Activated CD8-positive, alpha-beta memory T cell treated with anti-CD3 and anti-CD28 coated beads, Interleukin-2, amount 10 ng/mL, durations not matched to agents 7 days and 5 days (primary cell): Measurements from ENCODE around the gene BRSK2. TPM values are rescaled to one million over a fixed set of nuclear protein-coding genes. Genes with fewer than 3 reads are reported as not detected.

ENCODE experiments used
- ATAC-seq: fragments of 150-1000 bp; cut with Tn5 transposase; one replicate; pipeline ENCODE4 v1.10.0; 2021; ENCODE audit warnings: moderate library complexity
- CTCF ChIA-PET: fragments of 350-600 bp; sonication (Branson Sonifier 250); formaldehyde crosslinking; loops from one replicate; lab custom pipeline; 2021; ENCODE audit warnings: antibody characterized with exemption; lab: Charles Lee
- DNase-seq: peaks from one replicate; pipeline ENCODE4 v3.0.0-alpha.2; 2020
- H3K27ac Mint-ChIP-seq: one replicate; pipeline ENCODE4 v1.8.0; 2021; ENCODE audit warnings: mild to moderate bottlenecking, mixed read lengths
- H3K27me3 Mint-ChIP-seq: one replicate; pipeline ENCODE4 v1.8.0; 2021; ENCODE audit warnings: mixed read lengths
- H3K36me3 Mint-ChIP-seq: one replicate; pipeline ENCODE4 v1.8.0; 2021; ENCODE audit warnings: mild to moderate bottlenecking, mixed read lengths
- H3K4me1 Mint-ChIP-seq: one replicate; pipeline ENCODE4 v1.8.0; 2021; ENCODE audit warnings: mixed read lengths
- H3K4me3 Mint-ChIP-seq: one replicate; pipeline ENCODE4 v1.8.0; 2021; ENCODE audit warnings: mild to moderate bottlenecking, moderate library complexity, mixed read lengths
- H3K9me3 Mint-ChIP-seq: one replicate; pipeline ENCODE4 v1.8.0; 2022; ENCODE audit warnings: low read depth, mixed read lengths
- total RNA-seq, 2 experiments: library from RNA; stranded (reverse); gene quantifications; one replicate each; pipeline ENCODE4 v1.2.3, GENCODE V29; 2021

BRSK2 gene
- total RNA-seq, 2 experiments from 2014 or later, result 0.40 TPM; not detected in 1

DNA sequence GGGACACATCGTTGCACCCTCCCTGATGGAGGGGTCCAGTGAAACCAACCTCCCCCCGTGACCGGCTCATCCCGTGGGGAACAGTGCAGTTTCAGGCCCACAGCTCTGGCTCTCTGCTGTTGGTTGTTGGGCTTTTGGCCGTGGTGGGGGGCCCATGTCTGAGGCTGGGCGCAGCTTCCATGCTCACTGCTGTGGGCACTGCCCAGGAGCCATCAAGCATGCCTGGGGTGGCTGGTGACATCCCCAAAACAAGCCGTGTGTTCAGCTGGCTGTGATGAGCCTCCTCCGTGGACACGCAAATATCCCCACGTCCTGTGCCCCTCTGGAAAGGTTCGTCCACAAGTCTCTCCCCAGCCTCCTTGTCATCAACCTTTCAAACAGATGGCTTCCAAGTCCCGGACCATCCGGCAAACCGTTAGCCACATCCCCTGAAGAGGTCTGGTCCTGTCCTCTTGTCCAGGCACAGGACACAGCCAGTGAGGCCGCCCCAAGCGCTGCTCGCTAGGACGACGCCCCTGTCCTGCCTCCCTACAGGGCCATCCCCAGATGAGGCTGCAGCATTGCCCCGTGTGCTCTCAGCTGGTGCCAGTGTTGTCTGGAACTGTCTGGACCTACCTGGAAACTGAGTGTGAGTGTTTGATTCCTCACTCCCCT lies 29.4 kb upstream of the BRSK2 start:
- DNase-seq (no peak), ATAC-seq (no peak)
- H3K27me3 Mint-ChIP-seq, result peaks cover 7% of the 10 kb centered on the region
- no peaks in the 10 kb centered on the region for H3K4me1 Mint-ChIP-seq
- no peaks in the 10 kb centered on the region for H3K9me3 Mint-ChIP-seq
- no peaks in the 10 kb centered on the region for H3K36me3 Mint-ChIP-seq
- CTCF ChIA-PET, result no interaction called here
- H3K27ac Mint-ChIP-seq, result no peak overlapping the region
- no peak overlapping the region for H3K4me3 Mint-ChIP-seq

DNA sequence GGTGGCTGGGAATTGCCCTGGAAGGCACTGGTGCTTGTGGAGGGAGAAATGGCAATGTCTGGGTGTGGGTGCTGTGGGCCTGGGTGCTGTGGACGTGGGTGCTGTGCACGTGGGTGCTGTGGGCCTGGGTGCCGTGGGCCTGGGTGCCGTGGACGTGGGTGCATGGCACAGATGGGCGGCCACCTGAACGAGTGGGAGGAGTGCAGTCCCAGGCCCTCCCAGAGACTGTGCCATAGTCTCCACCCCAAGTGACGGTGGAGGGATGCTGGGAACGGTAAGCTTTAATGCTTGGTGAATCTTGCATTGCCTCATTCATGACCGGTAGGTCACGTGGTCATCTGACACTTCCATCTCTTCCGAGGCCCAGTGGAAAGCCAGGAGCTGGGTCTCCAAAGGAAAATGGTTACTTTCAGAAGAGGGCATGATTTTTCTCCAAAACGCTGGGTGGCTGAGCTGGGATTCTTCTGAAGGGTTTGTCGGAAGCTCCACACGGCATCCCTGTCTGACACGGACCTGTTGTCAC lies 28.8 kb upstream of the BRSK2 start:
- no peaks in the 10 kb centered on the region for H3K36me3 Mint-ChIP-seq
- no peak overlapping the region for H3K27ac Mint-ChIP-seq
- ATAC-seq, result no peak
- H3K4me3 Mint-ChIP-seq, result no peak overlapping the region
- H3K4me1 Mint-ChIP-seq, result no peaks in the 10 kb centered on the region
- CTCF ChIA-PET, result no interaction called here
- H3K27me3 Mint-ChIP-seq, result peaks cover 7% of the 10 kb centered on the region
- DNase-seq, result no peak
- no peaks in the 10 kb centered on the region for H3K9me3 Mint-ChIP-seq

DNA sequence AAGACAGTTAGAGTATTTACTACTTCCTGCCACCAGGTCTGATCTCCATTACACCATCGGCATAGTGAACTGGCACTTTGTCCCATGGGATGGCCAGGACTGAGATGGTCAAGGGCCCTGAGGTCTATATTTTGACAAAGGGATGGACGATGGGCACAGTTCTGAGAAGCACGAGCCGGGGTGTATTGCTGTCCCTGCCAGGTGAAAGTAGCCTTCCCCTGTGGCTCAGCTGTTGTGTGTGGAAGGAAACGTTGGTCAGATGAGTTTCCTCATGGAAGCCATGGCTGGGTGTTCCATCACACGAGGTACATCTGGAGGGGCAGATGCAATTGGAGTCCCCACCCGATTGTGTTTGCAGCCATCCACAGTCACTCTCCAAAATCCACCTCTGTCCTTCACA lies 27.9 kb upstream of the BRSK2 start:
- no peaks in the 10 kb centered on the region for H3K4me1 Mint-ChIP-seq

DNA sequence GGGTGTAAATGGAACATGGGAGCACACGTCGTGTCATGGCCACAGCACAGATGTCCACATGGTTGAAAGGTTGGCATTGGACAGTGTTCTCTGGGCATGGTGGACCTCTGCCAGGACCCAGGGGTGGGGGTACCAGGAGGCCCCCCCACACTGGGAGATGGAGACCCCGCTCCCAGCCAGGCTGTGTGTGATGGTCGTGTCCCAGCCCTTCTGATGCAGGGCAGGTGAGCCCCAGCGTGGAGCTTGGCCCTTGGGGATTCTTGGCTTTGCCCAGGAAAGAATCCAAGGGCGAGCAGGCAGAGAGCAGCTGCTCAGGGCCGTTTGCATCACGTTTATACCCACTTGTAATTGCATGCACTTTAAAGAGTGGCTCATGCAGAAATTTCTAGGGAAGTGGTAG lies 22.0 kb upstream of the BRSK2 start:
- H3K4me1 Mint-ChIP-seq, result no peaks in the 10 kb centered on the region
- DNase-seq, result no peak
- H3K27ac Mint-ChIP-seq, result no peak overlapping the region
- H3K36me3 Mint-ChIP-seq, result no peaks in the 10 kb centered on the region
- ATAC-seq, result no peak
- H3K27me3 Mint-ChIP-seq, result no peaks in the 10 kb centered on the region
- H3K4me3 Mint-ChIP-seq, result no peak overlapping the region
- peaks cover 2% of the 10 kb centered on the region for H3K9me3 Mint-ChIP-seq
- CTCF ChIA-PET, result no interaction called here

More for the DNA sequence above, 27.9 kb upstream of the BRSK2 start:
- DNase-seq (no peak), ATAC-seq (no peak)
- Mint-ChIP-seq H3K4me3 (no peak overlapping the region), H3K27me3 (peaks cover 4% of the 10 kb centered on the region), H3K36me3 (no peaks in the 10 kb centered on the region), H3K9me3 (peaks cover 2% of the 10 kb centered on the region), H3K27ac (no peak overlapping the region)
- CTCF ChIA-PET, result no interaction called here

DNA sequence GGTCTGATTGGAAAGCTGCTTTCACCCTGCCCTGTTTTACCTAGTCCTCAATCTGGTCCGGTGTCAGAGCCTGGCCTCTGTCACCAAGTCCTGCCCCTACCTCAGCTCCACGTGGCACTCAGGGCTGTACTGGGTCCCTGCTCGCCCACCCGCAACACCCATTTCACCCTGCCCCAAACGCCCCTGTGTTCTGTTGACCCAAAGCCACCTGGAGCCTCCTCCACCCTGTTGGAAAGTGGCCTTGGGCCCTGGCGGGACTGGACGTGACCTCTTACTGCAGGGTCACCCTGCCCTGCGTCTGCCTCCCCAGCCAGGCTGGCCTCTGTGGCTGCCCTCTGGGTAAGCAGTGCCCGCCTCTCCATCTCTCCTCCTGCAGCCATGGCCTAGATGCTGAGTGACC lies 21.5 kb upstream of the BRSK2 start:
- no peaks in the 10 kb centered on the region for H3K27me3 Mint-ChIP-seq
- H3K4me1 Mint-ChIP-seq, result no peaks in the 10 kb centered on the region
- CTCF ChIA-PET, result no interaction called here
- no peak overlapping the region for H3K4me3 Mint-ChIP-seq
- H3K36me3 Mint-ChIP-seq, result no peaks in the 10 kb centered on the region
- no peak overlapping the region for H3K27ac Mint-ChIP-seq
- DNase-seq (no peak), ATAC-seq (no peak)
- peaks cover 2% of the 10 kb centered on the region for H3K9me3 Mint-ChIP-seq

DNA sequence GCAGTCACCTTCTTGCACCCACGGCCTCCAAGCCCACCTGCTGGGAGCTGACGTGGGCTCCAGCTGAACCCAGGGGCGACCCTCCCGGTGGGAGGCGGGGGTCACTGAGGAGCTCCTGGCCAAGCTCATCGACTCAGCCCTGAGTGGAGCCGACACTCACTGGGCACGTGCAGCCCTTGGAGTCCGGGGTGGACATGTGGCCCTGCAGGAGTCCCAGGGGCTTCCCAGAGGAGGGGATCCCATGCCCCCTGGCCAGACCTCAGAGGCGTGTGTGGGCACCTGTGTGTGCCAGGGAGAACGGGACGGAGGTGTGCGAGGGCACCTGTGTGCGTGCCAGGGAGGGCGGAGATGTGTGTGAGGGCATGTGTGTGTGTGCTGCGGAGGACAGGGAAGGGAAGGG lies 20.8 kb upstream of the BRSK2 start:
- CTCF ChIA-PET, result no interaction called here
- no peak for ATAC-seq
- H3K27ac Mint-ChIP-seq, result no peak overlapping the region

DNA sequence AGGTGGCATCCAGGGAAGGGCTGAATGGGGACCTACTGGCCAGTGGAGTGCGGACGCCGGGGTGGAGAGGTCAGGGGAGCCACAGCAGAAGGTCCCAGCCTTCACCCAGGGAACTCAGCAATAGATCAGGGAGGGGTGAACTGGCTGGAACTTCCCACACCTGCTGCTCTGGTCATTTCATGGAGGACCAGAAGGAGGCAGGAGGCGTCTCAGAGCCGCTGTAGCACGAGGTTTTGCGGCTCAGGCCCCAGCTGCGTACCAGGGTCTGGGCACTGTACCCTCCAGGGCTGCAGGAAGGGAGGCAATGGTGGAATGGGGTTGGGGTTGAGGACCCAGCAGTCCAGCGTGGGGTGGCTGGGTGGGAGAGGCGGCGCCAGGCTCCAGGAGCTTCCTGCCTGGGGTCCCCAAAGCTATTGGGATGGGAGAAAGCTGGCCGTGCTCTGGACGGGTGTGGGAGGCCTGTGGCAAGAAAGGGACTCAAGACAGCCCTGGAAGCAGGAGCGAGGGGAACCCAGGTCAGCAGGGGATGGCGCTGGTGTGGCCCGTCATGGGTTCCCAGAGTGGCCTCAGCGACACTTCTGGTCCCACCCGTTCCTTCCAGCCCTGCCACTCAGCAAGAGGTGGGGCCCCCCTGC lies 20.2 kb upstream of the BRSK2 start:
- H3K4me3 Mint-ChIP-seq, result no peak overlapping the region
- no peaks in the 10 kb centered on the region for H3K36me3 Mint-ChIP-seq
- CTCF ChIA-PET, result no interaction called here
- ATAC-seq, result no peak
- H3K9me3 Mint-ChIP-seq, result peaks cover 2% of the 10 kb centered on the region
- H3K27ac Mint-ChIP-seq, result no peak overlapping the region
- no peak for DNase-seq
- no peaks in the 10 kb centered on the region for H3K27me3 Mint-ChIP-seq
- no peaks in the 10 kb centered on the region for H3K4me1 Mint-ChIP-seq

More for the DNA sequence above, 20.8 kb upstream of the BRSK2 start:
- H3K4me1 Mint-ChIP-seq, result no peaks in the 10 kb centered on the region
- peaks cover 2% of the 10 kb centered on the region for H3K9me3 Mint-ChIP-seq
- no peaks in the 10 kb centered on the region for H3K36me3 Mint-ChIP-seq
- DNase-seq, result no peak
- H3K4me3 Mint-ChIP-seq, result no peak overlapping the region
- no peaks in the 10 kb centered on the region for H3K27me3 Mint-ChIP-seq

DNA sequence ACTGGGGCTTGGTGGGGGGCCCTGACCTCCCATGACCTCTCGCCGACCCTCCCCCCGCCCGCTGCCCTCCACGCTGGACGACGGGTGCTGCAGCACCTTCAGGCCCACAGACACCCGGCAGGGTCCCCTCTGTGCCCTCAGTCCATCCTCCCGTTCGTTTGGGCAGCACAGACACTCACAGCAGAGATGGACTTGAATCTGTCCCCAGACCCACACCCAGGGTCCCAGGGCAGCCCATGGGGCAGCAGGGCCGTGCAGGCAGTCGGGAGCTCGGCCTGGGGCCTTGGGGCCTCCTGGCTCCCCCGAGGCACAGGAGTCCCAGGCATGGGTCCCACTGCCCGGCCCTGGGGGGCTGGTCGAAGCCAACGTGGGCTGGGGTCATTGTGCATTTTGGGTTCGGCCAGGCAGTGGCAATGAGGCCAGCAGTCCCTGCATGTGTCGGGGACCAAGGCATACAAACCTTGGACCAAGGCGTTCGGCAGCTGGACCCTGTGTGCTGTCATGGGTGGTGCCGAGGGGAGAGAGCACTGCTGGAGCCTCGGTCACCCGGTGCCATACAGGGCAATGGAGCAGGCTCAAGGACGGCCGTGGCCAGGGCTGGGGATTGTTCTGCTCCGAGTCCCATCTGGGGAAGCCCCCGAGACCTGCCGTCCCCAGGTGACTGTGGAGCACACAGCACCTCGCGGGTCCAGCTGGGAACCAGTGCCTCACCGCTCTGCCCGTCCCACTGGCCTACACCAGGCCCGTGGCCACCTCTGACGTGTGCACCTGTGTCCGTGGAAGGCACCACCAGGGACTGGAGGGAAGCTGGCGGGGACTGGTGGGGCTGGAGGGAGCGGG lies 19.3 kb upstream of the BRSK2 start:
- CTCF ChIA-PET, result no interaction called here
- H3K4me1 Mint-ChIP-seq, result no peaks in the 10 kb centered on the region
- H3K27me3 Mint-ChIP-seq, result no peaks in the 10 kb centered on the region
- H3K27ac Mint-ChIP-seq, result no peak overlapping the region
- no peak overlapping the region for H3K4me3 Mint-ChIP-seq
- no peak for DNase-seq
- ATAC-seq, result no peak
- peaks cover 2% of the 10 kb centered on the region for H3K9me3 Mint-ChIP-seq
- H3K36me3 Mint-ChIP-seq, result no peaks in the 10 kb centered on the region

DNA sequence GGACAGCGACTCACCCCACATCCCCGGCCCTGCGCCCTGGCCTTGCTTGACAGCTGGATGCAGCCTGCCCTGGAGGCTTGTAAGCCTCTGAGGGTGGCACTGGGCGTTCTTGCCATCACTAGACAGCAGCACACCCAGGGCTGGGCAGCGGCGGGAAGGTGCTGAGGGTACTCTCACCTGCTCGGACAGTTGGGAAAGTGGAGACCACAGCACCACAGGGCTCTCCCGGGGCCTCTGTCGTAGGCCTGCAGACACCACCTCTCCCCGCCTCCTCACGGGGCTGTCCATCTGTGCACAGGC lies 18.8 kb upstream of the BRSK2 start:
- Mint-ChIP-seq H3K27me3 (no peaks in the 10 kb centered on the region), H3K4me3 (no peak overlapping the region), H3K27ac (no peak overlapping the region), H3K36me3 (no peaks in the 10 kb centered on the region), H3K9me3 (peaks cover 2% of the 10 kb centered on the region), H3K4me1 (no peaks in the 10 kb centered on the region)
- ATAC-seq, result no peak
- no peak for DNase-seq
- CTCF ChIA-PET, result no interaction called here

DNA sequence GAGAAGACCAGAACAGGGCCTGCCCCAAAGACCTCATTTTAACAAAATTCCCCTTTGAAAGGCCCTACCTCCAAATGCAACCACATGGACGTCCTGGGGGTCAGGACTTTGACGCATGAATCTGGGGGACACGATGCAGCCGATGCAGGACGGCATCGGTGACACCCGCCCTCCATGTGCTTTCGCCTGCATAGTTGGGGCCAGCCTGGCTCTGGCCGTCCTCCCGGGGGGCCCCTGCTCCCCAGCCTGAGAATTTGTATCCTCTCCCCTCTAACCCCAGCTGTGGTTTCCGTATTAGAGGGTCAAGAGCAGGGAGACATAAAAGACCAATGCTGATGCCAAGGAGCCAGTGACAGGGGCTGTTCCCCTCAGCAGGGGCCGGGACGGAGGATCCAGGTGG lies 18.4 kb upstream of the BRSK2 start:
- CTCF ChIA-PET, result no interaction called here
- Mint-ChIP-seq H3K27ac (no peak overlapping the region), H3K4me1 (no peaks in the 10 kb centered on the region), H3K36me3 (no peaks in the 10 kb centered on the region), H3K27me3 (no peaks in the 10 kb centered on the region), H3K4me3 (no peak overlapping the region), H3K9me3 (no peaks in the 10 kb centered on the region)
- DNase-seq (no peak), ATAC-seq (no peak)

DNA sequence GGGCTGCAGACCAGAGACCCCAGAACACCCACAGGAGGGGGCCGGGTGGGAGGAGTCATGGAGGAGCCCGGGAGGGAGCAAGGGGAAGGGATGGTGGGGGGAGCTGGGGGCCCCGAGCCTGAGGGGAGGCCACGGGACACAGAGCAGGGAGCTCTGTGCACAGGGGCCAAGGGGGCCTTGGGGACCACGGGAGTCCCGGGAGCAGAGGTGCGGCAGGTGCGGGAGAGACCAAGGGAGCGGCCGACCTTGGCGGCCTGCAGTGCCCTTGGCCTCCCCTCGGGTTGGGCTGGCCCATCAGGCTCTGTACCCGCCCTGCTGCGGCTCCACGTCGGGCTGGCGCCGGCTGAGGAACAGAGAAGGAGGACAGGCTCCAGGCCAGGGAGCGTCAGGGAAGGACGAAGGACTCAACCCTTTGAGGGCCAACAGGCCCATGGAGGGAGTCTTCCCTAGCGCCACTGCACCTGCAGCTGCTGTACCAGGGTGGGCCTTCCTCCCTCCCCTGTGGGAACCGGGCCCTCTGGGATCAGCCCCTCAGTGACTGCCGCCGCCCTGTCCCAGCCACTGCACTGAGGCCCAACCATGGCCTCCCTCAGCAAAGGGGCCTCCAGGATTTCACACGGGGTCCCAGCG lies 17.8 kb upstream of the BRSK2 start:
- CTCF ChIA-PET, result no interaction called here
- H3K4me1 Mint-ChIP-seq, result no peaks in the 10 kb centered on the region
- DNase-seq (no peak), ATAC-seq (no peak)
- H3K27me3 Mint-ChIP-seq, result no peaks in the 10 kb centered on the region
- no peaks in the 10 kb centered on the region for H3K36me3 Mint-ChIP-seq
- no peaks in the 10 kb centered on the region for H3K9me3 Mint-ChIP-seq
- H3K27ac Mint-ChIP-seq, result no peak overlapping the region
- no peak overlapping the region for H3K4me3 Mint-ChIP-seq

DNA sequence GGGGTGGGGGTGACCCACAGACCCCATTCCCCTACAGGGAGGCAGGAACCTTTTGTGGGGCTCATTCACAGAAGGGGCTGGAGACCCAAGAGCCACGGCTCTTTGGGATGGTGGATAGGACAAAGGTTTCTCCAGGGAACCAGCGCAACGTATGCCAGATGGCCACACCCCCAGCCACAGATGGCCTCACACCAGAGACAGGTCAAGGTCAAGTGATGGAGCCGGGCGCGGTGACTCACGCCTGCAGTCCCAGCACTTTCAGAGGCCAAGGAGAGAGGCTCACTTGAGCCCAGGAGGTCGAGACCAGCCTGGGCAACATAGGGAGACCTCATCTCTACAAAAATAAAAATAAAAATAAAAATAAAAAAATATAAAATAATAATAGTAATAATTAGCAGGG lies 17.1 kb upstream of the BRSK2 start:
- no peak for ATAC-seq
- H3K4me3 Mint-ChIP-seq, result no peak overlapping the region
- H3K9me3 Mint-ChIP-seq, result no peaks in the 10 kb centered on the region
- CTCF ChIA-PET, result no interaction called here
- peaks cover 2% of the 10 kb centered on the region for H3K27me3 Mint-ChIP-seq
- no peaks in the 10 kb centered on the region for H3K4me1 Mint-ChIP-seq
- H3K27ac Mint-ChIP-seq, result no peak overlapping the region
- no peaks in the 10 kb centered on the region for H3K36me3 Mint-ChIP-seq
- no peak for DNase-seq

DNA sequence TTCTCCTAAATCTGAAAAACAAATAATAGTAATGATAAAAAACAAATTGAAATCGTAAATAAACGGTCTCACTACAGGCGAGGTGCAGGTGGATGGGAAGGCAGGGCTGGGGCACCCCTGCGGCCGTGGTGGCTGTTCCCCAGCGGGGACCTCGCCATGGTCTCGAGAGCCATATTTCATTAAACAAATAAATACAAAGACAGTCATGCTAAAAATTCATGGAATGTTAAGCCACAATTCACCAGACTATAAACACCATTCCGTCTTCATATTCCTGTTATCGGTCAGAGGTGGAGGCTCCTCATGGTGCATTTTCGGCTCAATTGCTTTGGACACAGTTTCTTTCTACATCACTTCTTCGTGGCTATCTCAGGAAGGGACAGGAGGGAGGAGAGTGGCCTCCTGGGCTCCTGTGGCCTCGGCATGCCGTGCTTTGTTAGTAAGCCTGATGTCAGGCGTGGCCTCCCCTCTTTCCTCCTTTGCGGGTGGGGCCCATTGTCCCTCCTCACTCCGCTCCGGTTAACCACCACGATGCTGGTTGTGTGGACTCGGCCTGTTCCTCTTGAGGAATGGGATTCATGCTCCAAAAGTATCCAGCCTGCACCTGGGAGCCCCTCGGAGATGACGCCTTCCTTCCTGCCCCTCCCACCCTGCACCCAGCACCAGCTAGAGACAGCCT lies 16.1 kb upstream of the BRSK2 start:
- no peaks in the 10 kb centered on the region for H3K36me3 Mint-ChIP-seq
- H3K27me3 Mint-ChIP-seq, result peaks cover 5% of the 10 kb centered on the region
- no peak overlapping the region for H3K27ac Mint-ChIP-seq
- no peaks in the 10 kb centered on the region for H3K9me3 Mint-ChIP-seq
- no peak for ATAC-seq
- no peaks in the 10 kb centered on the region for H3K4me1 Mint-ChIP-seq
- CTCF ChIA-PET, result no interaction called here
- no peak for DNase-seq
- H3K4me3 Mint-ChIP-seq, result no peak overlapping the region
